SHP77 (cell line): ENCODE data around the gene FOXL3.
A peak's percentile ranks its signal among the peaks of the same experiment; 100 is the strongest.
"Not testable (repeated sequence)": the region's sequence is repeated elsewhere in the genome, so short reads cannot be mapped to it uniquely, and the experiment has no call there.

Experiments used
- DNase-seq, 2 experiments: peaks; one replicate each; lab custom pipeline; 2025; lab: John Stamatoyannopoulos, UW

The FOXL3 gene

GRCh38 chr7:323410-323809 lies 33.4 kb downstream of the FOXL3 start:
- no peak for DNase-seq

- DNase-seq: no peak
Measured at GRCh38 chr7:324011-324410, 34.0 kb downstream of the FOXL3 start.

- DNase-seq: no peak
Measured at GRCh38 chr7:325051-325798, 35.3 kb downstream of the FOXL3 start.

GRCh38 chr7:325811-326210 lies 35.8 kb downstream of the FOXL3 start:
- no peak for DNase-seq

- no peak for DNase-seq
Measured at GRCh38 chr7:326273-326672, 36.3 kb downstream of the FOXL3 start.

GRCh38 chr7:326809-327232 lies 36.9 kb downstream of the FOXL3 start:
- no peak for DNase-seq

- no peak for DNase-seq
Measured at GRCh38 chr7:327233-327931, 37.4 kb downstream of the FOXL3 start.

GRCh38 chr7:327991-328702 lies 38.2 kb downstream of the FOXL3 start:
- no peak for DNase-seq

GRCh38 chr7:329691-330281 lies 39.8 kb downstream of the FOXL3 start:
- DNase-seq: no peak

- DNase-seq: no peak
Measured at GRCh38 chr7:330511-331230, 40.7 kb downstream of the FOXL3 start.

GRCh38 chr7:332020-332517 lies 42.1 kb downstream of the FOXL3 start:
- no peak for DNase-seq

GRCh38 chr7:332646-333392 lies 42.8 kb downstream of the FOXL3 start:
- DNase-seq: peak; percentile 74 to 87

- no peak for DNase-seq
Measured at GRCh38 chr7:333393-333764, 43.4 kb downstream of the FOXL3 start.

GRCh38 chr7:334618-335357 lies 44.8 kb downstream of the FOXL3 start:
- no peak for DNase-seq

- DNase-seq: no peak
Measured at GRCh38 chr7:335358-336148, 45.6 kb downstream of the FOXL3 start.

- DNase-seq: not testable (repeated sequence)
Measured at GRCh38 chr7:336149-336533, 46.2 kb downstream of the FOXL3 start.

GRCh38 chr7:336810-337566 lies 47.0 kb downstream of the FOXL3 start:
- no peak for DNase-seq

- DNase-seq: no peak
Measured at GRCh38 chr7:337567-337951, 47.6 kb downstream of the FOXL3 start.
